ENCODE measurements around the gene EXOC3L1. TPM values are rescaled to one million over a fixed set of nuclear protein-coding genes. Genes with fewer than 3 reads are reported as not detected.

EXOC3L1 gene
- total RNA-seq, 1 experiment from 2014 or later = 0.61 TPM

- no peak for DNase-seq
- Mint-ChIP-seq H3K4me1 (ENCODE audit: low read depth, unreplicated experiment) (peaks cover 6% of the 10 kb centered on the region), H3K4me3 (ENCODE audit: unreplicated experiment) (peak overlapping the region; percentile 86), H3K27ac (ENCODE audit: unreplicated experiment) (peak overlapping the region; percentile 31), H3K9me3 (ENCODE audit: unreplicated experiment) (no peaks in the 10 kb centered on the region), H3K36me3 (ENCODE audit: insufficient read depth, unreplicated experiment) (peaks cover 13% of the 10 kb centered on the region), H3K27me3 (ENCODE audit: insufficient read depth, unreplicated experiment) (no peaks in the 10 kb centered on the region)
- peaks cover 4% of the 10 kb centered on the region; the same call in 1 of the 2 replicates for H3K4me1 ChIP-seq
- no peak overlapping the region for H3K4me3 ChIP-seq (ENCODE audit: low read depth, low read length)
- no peaks in the 10 kb centered on the region for H3K36me3 ChIP-seq (ENCODE audit: control insufficient read depth, insufficient read depth, low read length)
- POLR2A ChIA-PET = interaction anchor here (0.6 to 0.7 kb wide), 2 partner anchors 117 to 146 kb away, joined by 3 to 5 read pairs; no protein-coding TSS in a partner anchor
- no peaks in the 10 kb centered on the region for H3K9me3 ChIP-seq
- H3K27me3 ChIP-seq (replicated peaks; ENCODE audit: control insufficient read depth, insufficient read depth, low read length) = no peaks in the 10 kb centered on the region
- intact Hi-C loops (cut with micrococcal nuclease; ENCODE audit: unreplicated experiment) = loop anchor here (2.0 kb wide), 1 partner anchor 211 kb away; no protein-coding TSS in a partner anchor
- CTCF ChIA-PET = interaction anchor here (1.0 to 3.6 kb wide), 3 partner anchors 12 to 140 kb away, joined by 3 to 43 read pairs (median 11); partner anchors contain the start of gene NOL3
- TF ChIP-seq CTCF (IDR thresholded peaks at IDR 0.05; ENCODE audit: insufficient read depth in 1 of 2, low read depth in 1 of 2, low read length in 1 of 2, severe bottlenecking in 1 of 2, unreplicated experiment in 1 of 2) = no peak
- no TSS peak for BruUV-seq (replicated peaks)
Observed at GRCh38 chr16:67157892-67158635, 31.9 kb downstream of the EXOC3L1 start.

GRCh38 chr16:67157106-67157748, 32.7 kb downstream of the EXOC3L1 start:
- POLR2A ChIA-PET = no interaction called here
- no TSS peak for BruUV-seq (replicated peaks)
- H3K27me3 Mint-ChIP-seq (ENCODE audit: insufficient read depth, unreplicated experiment) = no peaks in the 10 kb centered on the region

More at GRCh38 chr16:67157106-67157748, 32.7 kb downstream of the EXOC3L1 start:
- H3K9me3 ChIP-seq = no peaks in the 10 kb centered on the region
- Mint-ChIP-seq H3K36me3 (ENCODE audit: insufficient read depth, unreplicated experiment) (peaks cover 13% of the 10 kb centered on the region), H3K27ac (ENCODE audit: unreplicated experiment) (no peak overlapping the region), H3K4me1 (ENCODE audit: low read depth, unreplicated experiment) (peaks cover 6% of the 10 kb centered on the region), H3K4me3 (ENCODE audit: unreplicated experiment) (no peak overlapping the region), H3K9me3 (ENCODE audit: unreplicated experiment) (no peaks in the 10 kb centered on the region)
- DNase-seq = no peak
- no peak overlapping the region for H3K4me3 ChIP-seq (ENCODE audit: low read depth, low read length)
- H3K4me1 ChIP-seq = peaks cover 4% of the 10 kb centered on the region; the same call in 1 of the 2 replicates
- no peak for TF ChIP-seq CTCF (IDR thresholded peaks at IDR 0.05; ENCODE audit: insufficient read depth in 1 of 2, low read depth in 1 of 2, low read length in 1 of 2, severe bottlenecking in 1 of 2, unreplicated experiment in 1 of 2)
- CTCF ChIA-PET = interaction anchor here (1.0 to 1.9 kb wide), 2 partner anchors 13 to 139 kb away, joined by 3 to 11 read pairs; partner anchors contain the start of gene NOL3
- intact Hi-C loops (cut with micrococcal nuclease; ENCODE audit: unreplicated experiment) = no loop called here
- H3K27me3 ChIP-seq (replicated peaks; ENCODE audit: control insufficient read depth, insufficient read depth, low read length) = no peaks in the 10 kb centered on the region
- H3K36me3 ChIP-seq (ENCODE audit: control insufficient read depth, insufficient read depth, low read length) = no peaks in the 10 kb centered on the region

Measured in Caco-2 (cell line).